B cell (primary cell): Measurements from ENCODE around the gene SPATA6L. TPM values are rescaled to one million over a fixed set of nuclear protein-coding genes. Genes with fewer than 3 reads are reported as not detected.

Experiments
- ATAC-seq: fragments of 200-7000 bp; cut with Tn5 transposase; one replicate; pipeline ENCODE4 v1.10.0; 2021; ENCODE audit warnings: low read depth, mild to moderate bottlenecking, moderate number of reproducible peaks, moderate library complexity
- CTCF ChIA-PET: fragments of 350-600 bp; sonication (Branson Sonifier 250); formaldehyde crosslinking; loops from one replicate; lab custom pipeline; 2021; ENCODE audit warnings: antibody characterized with exemption, inconsistent platforms; lab: Charles Lee
- POLR2A ChIA-PET: fragments of 350-600 bp; sonication (Branson Sonifier 250); formaldehyde crosslinking; loops from one replicate; lab custom pipeline; 2021; ENCODE audit warnings: antibody characterized with exemption; lab: Charles Lee
- DNase-seq: peaks from one replicate; pipeline ENCODE4 v3.0.0; 2013
- H2AFZ ChIP-seq: 2 replicates; pipeline ENCODE4 v1.6.1; 2012; ENCODE audit warnings: mild to moderate bottlenecking, low read depth, low read length; ENCODE audit not compliant: insufficient read depth, poor library complexity, severe bottlenecking
- H3K27ac ChIP-seq, 2 donors: 1 replicate in 1 of 2; 2 replicates in 1 of 2; pipeline ENCODE4 v1.5.1; 2012 to 2013; ENCODE audit warnings: low read length in 2 of 2, mild to moderate bottlenecking in 2 of 2, moderate library complexity in 1 of 2
- H3K27me3 ChIP-seq, 4 experiments: fragments of 200-600 bp in 1 of 4; sonication (generic) in 1 of 4; replicated peaks in 1 of 4; 1 replicate in 2 of 4; 2 replicates in 2 of 4; pipeline versions ENCODE4 v1.6.1 to v1.7.0; 2013 to 2016; ENCODE audit warnings: low read length in 3 of 4, mild to moderate bottlenecking in 2 of 4, mixed read lengths in 1 of 4, moderate library complexity in 1 of 4; ENCODE audit not compliant: insufficient read depth in 4 of 4, control insufficient read depth in 3 of 4; ENCODE audit errors: control extremely low read depth in 1 of 4
- H3K36me3 ChIP-seq, 2 experiments: replicated peaks in 1 of 2; 1 replicate in 1 of 2; 2 replicates in 1 of 2; pipeline versions ENCODE4 v1.6.1 to v1.7.1; 2013; ENCODE audit warnings: low read length in 1 of 2; ENCODE audit not compliant: insufficient read depth in 2 of 2, control insufficient read depth in 1 of 2; ENCODE audit errors: control extremely low read depth in 1 of 2, extremely low read depth in 1 of 2
- H3K4me1 ChIP-seq, 2 donors: fragments of 200-600 bp in 1 of 2; sonication (generic) in 1 of 2; 1 replicate in 1 of 2; 2 replicates in 1 of 2; pipeline versions ENCODE4 v1.5.1 to v1.6.1; 2013 to 2017; ENCODE audit warnings: low read length in 2 of 2; ENCODE audit not compliant: control insufficient read depth in 2 of 2, insufficient read depth in 2 of 2
- H3K4me2 ChIP-seq: replicated peaks from 2 replicates; pipeline ENCODE3; 2012; ENCODE audit warnings: mild to moderate bottlenecking, low read depth, low read length; ENCODE audit not compliant: poor library complexity, severe bottlenecking
- H3K4me3 ChIP-seq, 5 experiments: fragments of 200-600 bp in 1 of 5; sonication (generic) in 1 of 5; 1 replicate in 3 of 5; 2 replicates in 2 of 5; pipeline versions ENCODE4 v1.5.1 to v1.7.0; 2011 to 2016; ENCODE audit warnings: low read length in 4 of 5, mild to moderate bottlenecking in 4 of 5, low read depth in 2 of 5, control low read depth in 1 of 5, moderate library complexity in 1 of 5; ENCODE audit not compliant: insufficient read depth in 1 of 5; ENCODE audit errors: control extremely low read depth in 1 of 5, extremely low read depth in 1 of 5
- H3K79me2 ChIP-seq: fragments of 200-600 bp; sonication (generic); one replicate; pipeline ENCODE4 v1.6.0; 2016; ENCODE audit warnings: low read length; ENCODE audit not compliant: control insufficient read depth, insufficient read depth
- H3K9ac ChIP-seq: fragments of 200-600 bp; sonication (generic); 2 replicates; pipeline ENCODE4 v1.6.1; 2017; ENCODE audit warnings: mild to moderate bottlenecking, low read length, moderate library complexity
- H3K9me3 ChIP-seq, 3 donors: one replicate each; pipeline versions ENCODE4 v1.6.1 to v1.7.1; 2013; ENCODE audit warnings: low read length in 2 of 3; ENCODE audit not compliant: control insufficient read depth in 2 of 3, insufficient read depth in 1 of 3; ENCODE audit errors: control extremely low read depth in 1 of 3
- H4K20me1 ChIP-seq: 2 replicates; pipeline ENCODE4 v1.6.0; 2012; ENCODE audit warnings: mild to moderate bottlenecking, low read length; ENCODE audit not compliant: insufficient read depth, control insufficient read depth, poor library complexity, severe bottlenecking
- H3K27ac Mint-ChIP-seq: one replicate; pipeline ENCODE4 v1.8.0; 2021; ENCODE audit warnings: mixed read lengths
- H3K27me3 Mint-ChIP-seq: one replicate; pipeline ENCODE4 v1.8.0; 2021; ENCODE audit warnings: mixed read lengths
- H3K4me1 Mint-ChIP-seq: one replicate; pipeline ENCODE4 v1.8.0; 2021; ENCODE audit warnings: mixed read lengths
- H3K4me3 Mint-ChIP-seq: one replicate; pipeline ENCODE4 v1.8.0; 2021; ENCODE audit warnings: mixed read lengths
- H3K9me3 Mint-ChIP-seq: one replicate; pipeline ENCODE4 v1.8.0; 2022; ENCODE audit warnings: mixed read lengths; ENCODE audit not compliant: insufficient read depth
- CTCF ChIP-seq: fragments of 200-600 bp; IDR thresholded peaks from one replicate; pipeline ENCODE4 v1.8.0; 2022; ENCODE audit warnings: antibody characterized with exemption, mild to moderate bottlenecking
- EZH2 ChIP-seq: IDR thresholded peaks from 2 replicates; pipeline ENCODE4 v1.6.1; 2012; ENCODE audit warnings: borderline replicate concordance, low read depth, mild to moderate bottlenecking, moderate library complexity, low read length; ENCODE audit not compliant: insufficient read depth, poor library complexity, severe bottlenecking
- WGBS: methylation state at CpG from one replicate; pipeline ENCODE4 v1.1.5; 2013; ENCODE audit warnings: missing lambda C conversion rate; ENCODE audit not compliant: insufficient coverage; 5-methylcytosine and 5-hydroxymethylcytosine counted together
- intact Hi-C: fragments of 100-400 bp; cut with micrococcal nuclease; formaldehyde crosslinking; loops from one replicate; pipeline ENCODE4 v1.10.0; 2022
- polyA plus RNA-seq: library from polyadenylated mRNA; depleted of rRNA; stranded (reverse); fragments of >200 nt; gene quantifications from 2 replicates; pipeline ENCODE4 v1.2.3, GENCODE V29; 2012
- total RNA-seq, 2 donors: library from RNA; stranded (reverse); fragments of 120-200 nt in 1 of 2; gene quantifications; 1 replicate in 1 of 2; 2 replicates in 1 of 2; pipeline versions ENCODE4 v1.2.3 to v1.2.4, GENCODE V29; 2013 to 2022

SPATA6L gene
- total and polyA plus RNA-seq, 2 donors (not counting 1 experiment from before 2014, with no cell fraction given), result 0.09 to 1.2 TPM

DNA sequence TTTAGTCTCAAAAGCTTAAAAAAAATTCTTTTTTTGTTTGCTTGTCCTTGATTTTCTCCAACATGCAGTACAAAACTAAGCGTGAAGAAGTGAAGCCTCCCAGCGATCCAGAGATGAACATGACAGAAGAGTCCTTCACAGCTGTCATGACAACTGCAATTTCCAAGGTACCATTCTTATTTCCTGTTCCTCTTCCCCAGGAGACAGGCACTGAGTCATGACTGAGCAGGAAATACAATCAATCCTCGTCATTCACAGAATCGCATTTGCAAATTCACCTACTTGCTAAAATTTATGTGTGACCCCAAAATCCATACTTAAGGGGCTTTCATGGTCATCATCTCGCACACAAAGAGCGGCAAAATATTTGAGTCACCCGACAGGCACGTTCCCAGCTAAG lies 98.7 kb downstream of the SPATA6L start:
- DNase-seq (no peak), ATAC-seq (no peak)
- H3K27me3 Mint-ChIP-seq, result peaks cover 8% of the 10 kb centered on the region
- 92% methylated on average over 6 of the region's 8 CpGs for WGBS
- no peaks in the 10 kb centered on the region for H3K4me1 Mint-ChIP-seq
- peaks cover 2% of the 10 kb centered on the region for H3K9me3 Mint-ChIP-seq
- no peak overlapping the region for H3K9ac ChIP-seq
- H3K4me3 Mint-ChIP-seq, result no peak overlapping the region
- H3K27me3 ChIP-seq, result peaks cover 0 to 10% (median 0%) of the 10 kb centered on the region in 4 experiments
- POLR2A ChIA-PET, result no interaction called here
- H2AFZ ChIP-seq, result no peak overlapping the region
- CTCF ChIA-PET, result no interaction called here
- TF ChIP-seq CTCF, result no peak
- TF ChIP-seq EZH2, result no peak
- H3K79me2 ChIP-seq, result no peaks in the 10 kb centered on the region
- intact Hi-C loops, result no loop called here
- no peak overlapping the region for H3K4me3 ChIP-seq
- no peaks in the 10 kb centered on the region for H3K36me3 ChIP-seq
- H3K27ac ChIP-seq, result no peak overlapping the region
- H3K27ac Mint-ChIP-seq, result no peak overlapping the region
- no peaks in the 10 kb centered on the region for H3K9me3 ChIP-seq
- no peaks in the 10 kb centered on the region for H3K4me1 ChIP-seq
- H3K4me2 ChIP-seq, result no peak overlapping the region
- no peaks in the 10 kb centered on the region for H4K20me1 ChIP-seq

DNA sequence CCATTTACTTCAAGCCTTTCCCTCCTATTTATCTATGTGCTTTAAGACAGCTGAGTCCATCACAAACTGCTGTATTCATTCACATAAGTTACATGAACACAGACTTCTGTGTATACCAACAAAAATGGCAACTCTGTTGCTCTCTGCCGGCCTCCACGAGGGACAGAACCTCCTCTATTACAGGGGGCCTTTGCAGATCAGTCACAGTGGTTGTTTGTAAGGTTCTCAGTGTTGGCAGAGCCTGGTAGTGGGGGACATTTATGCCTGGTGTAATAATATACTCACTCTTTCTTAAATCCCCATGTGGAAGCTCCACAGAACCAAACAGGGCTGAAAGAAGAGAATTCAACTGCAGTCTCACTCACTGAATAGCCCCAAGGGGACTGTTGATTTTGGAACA lies 99.5 kb downstream of the SPATA6L start:
- ATAC-seq (no peak), DNase-seq (no peak)
- Histone ChIP-seq H3K9ac (no peak overlapping the region), H3K4me1 (no peaks in the 10 kb centered on the region), H2AFZ (no peak overlapping the region), H3K4me2 (no peak overlapping the region), H3K79me2 (no peaks in the 10 kb centered on the region), H3K4me3 (no peak overlapping the region), H3K27ac (no peak overlapping the region), H3K36me3 (no peaks in the 10 kb centered on the region), H3K27me3 (peaks cover 0 to 10% (median 0%) of the 10 kb centered on the region in 4 experiments), H3K9me3 (no peaks in the 10 kb centered on the region), H4K20me1 (no peaks in the 10 kb centered on the region)
- ChIA-PET CTCF (no interaction called here), POLR2A (no interaction called here)
- WGBS, result no CpG with 5 or more reads among the region's 2 CpGs
- Mint-ChIP-seq H3K27me3 (peaks cover 8% of the 10 kb centered on the region), H3K4me3 (no peak overlapping the region), H3K27ac (no peak overlapping the region), H3K4me1 (no peaks in the 10 kb centered on the region), H3K9me3 (peaks cover 2% of the 10 kb centered on the region)
- TF ChIP-seq CTCF (no peak), EZH2 (no peak)
- intact Hi-C loops, result no loop called here
